Measurements from ENCODE around the gene TBCD. TPM values are rescaled to one million over a fixed set of nuclear protein-coding genes. Genes with fewer than 3 reads are reported as not detected.

The TBCD gene
- total RNA-seq, 5 donors from 2014 or later (not counting 1 experiment from before 2014, with no cell fraction given), result 94.4 to 262 (median 223) TPM

GRCh38 chr17:82705756-82706155 lies 46.1 kb upstream of the TBCD start:
- WGBS (ENCODE audit: insufficient coverage), result 80% methylated on average over 16 of the region's 18 CpGs
- Histone ChIP-seq H3K36me3 (ENCODE audit: control insufficient read depth in 2 of 2, extremely low read depth in 1 of 2, insufficient read depth in 1 of 2, low read length in 1 of 2) (no peaks in the 10 kb centered on the region), H3K27me3 (replicated peaks in 1 of 2; ENCODE audit: control insufficient read depth in 2 of 2, extremely low read depth in 1 of 2, insufficient read depth in 2 of 2, low read length in 1 of 2) (peaks cover 0 to 33% of the 10 kb centered on the region in 2 experiments), H3K4me1 (ENCODE audit: control insufficient read depth in 1 of 2, extremely low read depth in 1 of 2, insufficient read depth in 2 of 2, low read length in 2 of 2) (no peaks in the 10 kb centered on the region), H3K9me3 (no peaks in the 10 kb centered on the region), H3K4me3 (ENCODE audit: control insufficient read depth in 1 of 2, extremely low read depth in 1 of 2, low read length in 1 of 2) (no peak overlapping the region), H3K27ac (ENCODE audit: low read length) (no peak overlapping the region)
- no peak for DNase-seq
- no peak overlapping the region for H3K27ac Mint-ChIP-seq
- peaks cover 0 to 4% (median 0%) of the 10 kb centered on the region in 3 donors for H3K4me1 Mint-ChIP-seq
- no peak overlapping the region for H3K4me3 Mint-ChIP-seq
- ChIA-PET CTCF (no interaction called here), POLR2A (no interaction called here)
- no peaks in the 10 kb centered on the region for H3K36me3 Mint-ChIP-seq
- H3K9me3 Mint-ChIP-seq, result no peaks in the 10 kb centered on the region
- no peaks in the 10 kb centered on the region for H3K27me3 Mint-ChIP-seq
- ATAC-seq (replicated peaks in 1 of 4), result no peak

GRCh38 chr17:82709024-82709675 lies 42.7 kb upstream of the TBCD start:
- H3K4me3 ChIP-seq (ENCODE audit: control insufficient read depth in 1 of 2, extremely low read depth in 1 of 2, low read length in 1 of 2), result no peak overlapping the region
- peaks cover 0 to 4% (median 0%) of the 10 kb centered on the region in 3 donors for H3K4me1 Mint-ChIP-seq
- CTCF ChIA-PET, result no interaction called here
- no peaks in the 10 kb centered on the region for H3K4me1 ChIP-seq (ENCODE audit: control insufficient read depth in 1 of 2, extremely low read depth in 1 of 2, insufficient read depth in 2 of 2, low read length in 2 of 2)
- H3K36me3 Mint-ChIP-seq, result no peaks in the 10 kb centered on the region
- ATAC-seq (replicated peaks in 1 of 4), result no peak
- POLR2A ChIA-PET, result no interaction called here
- H3K27me3 Mint-ChIP-seq, result no peaks in the 10 kb centered on the region
- H3K27ac Mint-ChIP-seq, result no peak overlapping the region
- 80% methylated on average over 2 of the region's 9 CpGs for WGBS (ENCODE audit: insufficient coverage)
- H3K9me3 Mint-ChIP-seq, result no peaks in the 10 kb centered on the region
- no peak overlapping the region for H3K27ac ChIP-seq (ENCODE audit: low read length)
- peaks cover 0 to 35% of the 10 kb centered on the region in 2 experiments for H3K27me3 ChIP-seq (replicated peaks in 1 of 2; ENCODE audit: control insufficient read depth in 2 of 2, extremely low read depth in 1 of 2, insufficient read depth in 2 of 2, low read length in 1 of 2)
- no peak overlapping the region for H3K4me3 Mint-ChIP-seq
- DNase-seq, result no peak
- H3K9me3 ChIP-seq, result no peaks in the 10 kb centered on the region
- H3K36me3 ChIP-seq (ENCODE audit: control insufficient read depth in 2 of 2, extremely low read depth in 1 of 2, insufficient read depth in 1 of 2, low read length in 1 of 2), result no peaks in the 10 kb centered on the region

GRCh38 chr17:82709676-82710498 lies 42.0 kb upstream of the TBCD start:
- Histone ChIP-seq H3K36me3 (ENCODE audit: control insufficient read depth in 2 of 2, extremely low read depth in 1 of 2, insufficient read depth in 1 of 2, low read length in 1 of 2) (no peaks in the 10 kb centered on the region), H3K4me1 (ENCODE audit: control insufficient read depth in 1 of 2, extremely low read depth in 1 of 2, insufficient read depth in 2 of 2, low read length in 2 of 2) (no peaks in the 10 kb centered on the region), H3K27ac (ENCODE audit: low read length) (no peak overlapping the region), H3K9me3 (no peaks in the 10 kb centered on the region), H3K4me3 (ENCODE audit: control insufficient read depth in 1 of 2, extremely low read depth in 1 of 2, low read length in 1 of 2) (no peak overlapping the region), H3K27me3 (replicated peaks in 1 of 2; ENCODE audit: control insufficient read depth in 2 of 2, extremely low read depth in 1 of 2, insufficient read depth in 2 of 2, low read length in 1 of 2) (peaks cover 0 to 28% of the 10 kb centered on the region in 2 experiments)
- ChIA-PET CTCF (no interaction called here), POLR2A (no interaction called here)
- Mint-ChIP-seq H3K4me3 (no peak overlapping the region), H3K4me1 (peaks cover 0 to 4% (median 0%) of the 10 kb centered on the region in 3 donors), H3K36me3 (no peaks in the 10 kb centered on the region), H3K27me3 (no peaks in the 10 kb centered on the region), H3K9me3 (no peaks in the 10 kb centered on the region), H3K27ac (no peak overlapping the region)
- DNase-seq (no peak), ATAC-seq (replicated peaks in 1 of 4) (no peak)
- 93% methylated on average over 25 of the region's 25 CpGs for WGBS (ENCODE audit: insufficient coverage)

GRCh38 chr17:82710499-82711232 lies 41.2 kb upstream of the TBCD start:
- ATAC-seq (replicated peaks in 1 of 4) (no peak), DNase-seq (no peak)
- CTCF ChIA-PET, result no interaction called here
- Histone ChIP-seq H3K36me3 (ENCODE audit: control insufficient read depth in 2 of 2, extremely low read depth in 1 of 2, insufficient read depth in 1 of 2, low read length in 1 of 2) (no peaks in the 10 kb centered on the region), H3K4me1 (ENCODE audit: control insufficient read depth in 1 of 2, extremely low read depth in 1 of 2, insufficient read depth in 2 of 2, low read length in 2 of 2) (peaks cover 1 to 2% of the 10 kb centered on the region in 2 experiments), H3K4me3 (ENCODE audit: control insufficient read depth in 1 of 2, extremely low read depth in 1 of 2, low read length in 1 of 2) (no peak overlapping the region), H3K9me3 (no peaks in the 10 kb centered on the region), H3K27me3 (replicated peaks in 1 of 2; ENCODE audit: control insufficient read depth in 2 of 2, extremely low read depth in 1 of 2, insufficient read depth in 2 of 2, low read length in 1 of 2) (peaks cover 0 to 21% of the 10 kb centered on the region in 2 experiments), H3K27ac (ENCODE audit: low read length) (no peak overlapping the region)
- Mint-ChIP-seq H3K27ac (no peak overlapping the region), H3K36me3 (no peaks in the 10 kb centered on the region), H3K9me3 (no peaks in the 10 kb centered on the region), H3K4me1 (peaks cover 1 to 5% (median 2%) of the 10 kb centered on the region in 3 donors), H3K27me3 (no peaks in the 10 kb centered on the region), H3K4me3 (no peak overlapping the region)
- POLR2A ChIA-PET, result no interaction called here
- WGBS (ENCODE audit: insufficient coverage), result 80% methylated on average over 19 of the region's 29 CpGs

GRCh38 chr17:82713071-82713723 lies 38.7 kb upstream of the TBCD start:
- WGBS (ENCODE audit: insufficient coverage), result 89% methylated on average over 34 of the region's 35 CpGs
- Mint-ChIP-seq H3K27ac (no peak overlapping the region), H3K4me1 (peaks cover 16 to 19% (median 18%) of the 10 kb centered on the region in 3 donors), H3K36me3 (no peaks in the 10 kb centered on the region), H3K4me3 (no peak overlapping the region), H3K9me3 (no peaks in the 10 kb centered on the region), H3K27me3 (no peaks in the 10 kb centered on the region)
- Histone ChIP-seq H3K27ac (ENCODE audit: low read length) (no peak overlapping the region), H3K4me3 (ENCODE audit: control insufficient read depth in 1 of 2, extremely low read depth in 1 of 2, low read length in 1 of 2) (no peak overlapping the region), H3K9me3 (no peaks in the 10 kb centered on the region), H3K36me3 (ENCODE audit: control insufficient read depth in 2 of 2, extremely low read depth in 1 of 2, insufficient read depth in 1 of 2, low read length in 1 of 2) (no peaks in the 10 kb centered on the region), H3K27me3 (replicated peaks in 1 of 2; ENCODE audit: control insufficient read depth in 2 of 2, extremely low read depth in 1 of 2, insufficient read depth in 2 of 2, low read length in 1 of 2) (peaks cover 0 to 17% of the 10 kb centered on the region in 2 experiments), H3K4me1 (ENCODE audit: control insufficient read depth in 1 of 2, extremely low read depth in 1 of 2, insufficient read depth in 2 of 2, low read length in 2 of 2) (peaks cover 6 to 22% of the 10 kb centered on the region in 2 experiments)
- ATAC-seq (replicated peaks in 1 of 4) (no peak), DNase-seq (no peak)
- CTCF ChIA-PET, result no interaction called here
- POLR2A ChIA-PET, result no interaction called here
